Liver (tissue), 3 donors: Measurements from ENCODE around the gene SLC1A2.

Experiments used
- EGR1 ChIP-seq, 2 donors: IDR thresholded peaks; 2 replicates each; pipeline ENCODE4 v1.6.1; 2016 to 2018; ENCODE audit warnings: antibody characterized with exemption in 2 of 2, low read depth in 2 of 2
- FOXA1 ChIP-seq: IDR thresholded peaks from 2 replicates; pipeline ENCODE4 v1.6.1; 2016; ENCODE audit warnings: antibody characterized with exemption
- GABPA ChIP-seq, 2 donors: IDR thresholded peaks in 1 of 2; conservative IDR thresholded peaks in 1 of 2; 2 replicates each; pipeline ENCODE4 v1.6.1; 2016; ENCODE audit warnings: antibody characterized with exemption in 2 of 2, mild to moderate bottlenecking in 1 of 2, moderate library complexity in 1 of 2
- HNF4G ChIP-seq: IDR thresholded peaks from 2 replicates; pipeline ENCODE4 v1.6.1; 2016; ENCODE audit warnings: antibody characterized with exemption
- JUND ChIP-seq, 2 donors: IDR thresholded peaks; 2 replicates each; pipeline ENCODE4 v1.6.1; 2016; ENCODE audit warnings: antibody characterized with exemption in 2 of 2
- RAD21 ChIP-seq, 2 donors: IDR thresholded peaks; 2 replicates each; pipeline ENCODE4 v1.6.1; 2016; ENCODE audit warnings: antibody characterized with exemption in 2 of 2, mild to moderate bottlenecking in 2 of 2
- RXRA ChIP-seq, 2 donors: IDR thresholded peaks; 2 replicates each; pipeline ENCODE4 v1.6.1; 2017 to 2018; ENCODE audit warnings: antibody characterized with exemption in 2 of 2, mild to moderate bottlenecking in 1 of 2
- TAF1 ChIP-seq: conservative IDR thresholded peaks from 2 replicates; pipeline ENCODE4 v1.6.1; 2016; ENCODE audit warnings: antibody characterized with exemption, mild to moderate bottlenecking
- YY1 ChIP-seq: IDR thresholded peaks from 2 replicates; pipeline ENCODE4 v1.6.1; 2016; ENCODE audit warnings: antibody characterized with exemption, mild to moderate bottlenecking
- TF ChIP-seq, protein P1 (sequence below): IDR thresholded peaks from 2 replicates; pipeline ENCODE4 v1.6.1; 2016; ENCODE audit warnings: antibody characterized with exemption
- TF ChIP-seq, protein P2 (sequence below): fragments of 150-350 bp; IDR thresholded peaks from 2 replicates; pipeline ENCODE4 v1.5.1; 2017; ENCODE audit warnings: improper control_type of control experiment, low read depth, low read length; ENCODE audit not compliant: missing input control
- TF ChIP-seq, protein P3 (sequence below): IDR thresholded peaks from 2 replicates; pipeline ENCODE4 v1.6.1; 2016; ENCODE audit warnings: antibody characterized with exemption, mild to moderate bottlenecking
- TF ChIP-seq, protein P4 (sequence below): IDR thresholded peaks from 2 replicates; pipeline ENCODE4 v1.6.1; 2016; ENCODE audit warnings: antibody characterized with exemption
- TF ChIP-seq, protein P5 (sequence below): IDR thresholded peaks from 2 replicates; pipeline ENCODE4 v1.6.1; 2016; ENCODE audit warnings: antibody characterized with exemption
- donor health status: healthy.
- donor health status: healthy.

DNA sequence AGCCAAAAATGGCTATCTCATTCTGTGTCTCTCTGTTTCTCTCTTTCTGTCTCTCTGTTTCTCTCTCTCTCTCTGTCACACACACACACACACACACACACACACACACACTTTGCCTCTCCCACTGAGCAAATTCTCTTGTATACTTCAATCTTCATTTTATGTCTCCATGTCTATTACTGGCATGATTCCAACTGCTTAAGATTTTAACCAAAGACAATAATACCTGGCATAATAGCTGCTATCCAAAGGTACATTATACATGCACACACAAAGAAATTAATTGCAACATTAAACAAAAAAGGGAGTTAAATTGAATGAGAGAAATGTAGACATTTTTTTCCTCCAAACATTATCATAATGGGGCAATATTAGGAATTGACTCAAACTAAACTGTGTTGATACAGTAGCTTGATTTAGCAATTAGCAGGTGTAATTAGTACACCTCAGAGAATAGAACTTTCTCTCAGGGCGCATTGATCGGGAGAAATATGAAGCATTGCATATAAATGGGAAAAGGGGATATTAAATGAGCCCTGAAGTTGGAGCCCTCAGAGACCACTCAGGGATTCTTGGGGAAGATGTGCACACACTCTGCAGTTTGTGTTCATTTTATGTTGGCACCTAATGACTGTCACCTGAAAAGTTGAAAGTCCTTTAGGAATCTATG, 17.4 kb upstream of the SLC1A2 start:
- TF ChIP-seq, protein P1, sequence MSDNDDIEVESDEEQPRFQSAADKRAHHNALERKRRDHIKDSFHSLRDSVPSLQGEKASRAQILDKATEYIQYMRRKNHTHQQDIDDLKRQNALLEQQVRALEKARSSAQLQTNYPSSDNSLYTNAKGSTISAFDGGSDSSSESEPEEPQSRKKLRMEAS: no peak
- TF ChIP-seq, protein P2, sequence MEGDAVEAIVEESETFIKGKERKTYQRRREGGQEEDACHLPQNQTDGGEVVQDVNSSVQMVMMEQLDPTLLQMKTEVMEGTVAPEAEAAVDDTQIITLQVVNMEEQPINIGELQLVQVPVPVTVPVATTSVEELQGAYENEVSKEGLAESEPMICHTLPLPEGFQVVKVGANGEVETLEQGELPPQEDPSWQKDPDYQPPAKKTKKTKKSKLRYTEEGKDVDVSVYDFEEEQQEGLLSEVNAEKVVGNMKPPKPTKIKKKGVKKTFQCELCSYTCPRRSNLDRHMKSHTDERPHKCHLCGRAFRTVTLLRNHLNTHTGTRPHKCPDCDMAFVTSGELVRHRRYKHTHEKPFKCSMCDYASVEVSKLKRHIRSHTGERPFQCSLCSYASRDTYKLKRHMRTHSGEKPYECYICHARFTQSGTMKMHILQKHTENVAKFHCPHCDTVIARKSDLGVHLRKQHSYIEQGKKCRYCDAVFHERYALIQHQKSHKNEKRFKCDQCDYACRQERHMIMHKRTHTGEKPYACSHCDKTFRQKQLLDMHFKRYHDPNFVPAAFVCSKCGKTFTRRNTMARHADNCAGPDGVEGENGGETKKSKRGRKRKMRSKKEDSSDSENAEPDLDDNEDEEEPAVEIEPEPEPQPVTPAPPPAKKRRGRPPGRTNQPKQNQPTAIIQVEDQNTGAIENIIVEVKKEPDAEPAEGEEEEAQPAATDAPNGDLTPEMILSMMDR: no peak
- TF ChIP-seq RAD21 (IDR thresholded peaks at IDR 0.05): no peak
- TF ChIP-seq JUND (IDR thresholded peaks at IDR 0.05): no peak
- TF ChIP-seq YY1: no peak
- no peak for TF ChIP-seq FOXA1
- TF ChIP-seq, protein P3, sequence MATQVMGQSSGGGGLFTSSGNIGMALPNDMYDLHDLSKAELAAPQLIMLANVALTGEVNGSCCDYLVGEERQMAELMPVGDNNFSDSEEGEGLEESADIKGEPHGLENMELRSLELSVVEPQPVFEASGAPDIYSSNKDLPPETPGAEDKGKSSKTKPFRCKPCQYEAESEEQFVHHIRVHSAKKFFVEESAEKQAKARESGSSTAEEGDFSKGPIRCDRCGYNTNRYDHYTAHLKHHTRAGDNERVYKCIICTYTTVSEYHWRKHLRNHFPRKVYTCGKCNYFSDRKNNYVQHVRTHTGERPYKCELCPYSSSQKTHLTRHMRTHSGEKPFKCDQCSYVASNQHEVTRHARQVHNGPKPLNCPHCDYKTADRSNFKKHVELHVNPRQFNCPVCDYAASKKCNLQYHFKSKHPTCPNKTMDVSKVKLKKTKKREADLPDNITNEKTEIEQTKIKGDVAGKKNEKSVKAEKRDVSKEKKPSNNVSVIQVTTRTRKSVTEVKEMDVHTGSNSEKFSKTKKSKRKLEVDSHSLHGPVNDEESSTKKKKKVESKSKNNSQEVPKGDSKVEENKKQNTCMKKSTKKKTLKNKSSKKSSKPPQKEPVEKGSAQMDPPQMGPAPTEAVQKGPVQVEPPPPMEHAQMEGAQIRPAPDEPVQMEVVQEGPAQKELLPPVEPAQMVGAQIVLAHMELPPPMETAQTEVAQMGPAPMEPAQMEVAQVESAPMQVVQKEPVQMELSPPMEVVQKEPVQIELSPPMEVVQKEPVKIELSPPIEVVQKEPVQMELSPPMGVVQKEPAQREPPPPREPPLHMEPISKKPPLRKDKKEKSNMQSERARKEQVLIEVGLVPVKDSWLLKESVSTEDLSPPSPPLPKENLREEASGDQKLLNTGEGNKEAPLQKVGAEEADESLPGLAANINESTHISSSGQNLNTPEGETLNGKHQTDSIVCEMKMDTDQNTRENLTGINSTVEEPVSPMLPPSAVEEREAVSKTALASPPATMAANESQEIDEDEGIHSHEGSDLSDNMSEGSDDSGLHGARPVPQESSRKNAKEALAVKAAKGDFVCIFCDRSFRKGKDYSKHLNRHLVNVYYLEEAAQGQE: no peak
- TF ChIP-seq TAF1: no peak
- TF ChIP-seq, protein P4, sequence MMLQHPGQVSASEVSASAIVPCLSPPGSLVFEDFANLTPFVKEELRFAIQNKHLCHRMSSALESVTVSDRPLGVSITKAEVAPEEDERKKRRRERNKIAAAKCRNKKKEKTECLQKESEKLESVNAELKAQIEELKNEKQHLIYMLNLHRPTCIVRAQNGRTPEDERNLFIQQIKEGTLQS: no peak
- TF ChIP-seq, protein P5, sequence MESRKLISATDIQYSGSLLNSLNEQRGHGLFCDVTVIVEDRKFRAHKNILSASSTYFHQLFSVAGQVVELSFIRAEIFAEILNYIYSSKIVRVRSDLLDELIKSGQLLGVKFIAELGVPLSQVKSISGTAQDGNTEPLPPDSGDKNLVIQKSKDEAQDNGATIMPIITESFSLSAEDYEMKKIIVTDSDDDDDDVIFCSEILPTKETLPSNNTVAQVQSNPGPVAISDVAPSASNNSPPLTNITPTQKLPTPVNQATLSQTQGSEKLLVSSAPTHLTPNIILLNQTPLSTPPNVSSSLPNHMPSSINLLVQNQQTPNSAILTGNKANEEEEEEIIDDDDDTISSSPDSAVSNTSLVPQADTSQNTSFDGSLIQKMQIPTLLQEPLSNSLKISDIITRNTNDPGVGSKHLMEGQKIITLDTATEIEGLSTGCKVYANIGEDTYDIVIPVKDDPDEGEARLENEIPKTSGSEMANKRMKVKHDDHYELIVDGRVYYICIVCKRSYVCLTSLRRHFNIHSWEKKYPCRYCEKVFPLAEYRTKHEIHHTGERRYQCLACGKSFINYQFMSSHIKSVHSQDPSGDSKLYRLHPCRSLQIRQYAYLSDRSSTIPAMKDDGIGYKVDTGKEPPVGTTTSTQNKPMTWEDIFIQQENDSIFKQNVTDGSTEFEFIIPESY: no peak
- TF ChIP-seq EGR1 (IDR thresholded peaks at IDR 0.05; ENCODE audit: low read depth in 2 of 2): no peak
- no peak for TF ChIP-seq HNF4G
- no peak for TF ChIP-seq GABPA (IDR thresholded peaks at IDR 0.05 in 1 of 2, conservative IDR thresholded peaks at IDR 0.05 in 1 of 2)
- no peak for TF ChIP-seq RXRA (IDR thresholded peaks at IDR 0.05)
